ENCODE measurements around the gene GUK1.
A peak's percentile ranks its signal among the peaks of the same experiment; 100 is the strongest.

Gene GUK1

GRCh38 chr1:228150120-228150460, 10.0 kb downstream of the GUK1 start:
- peak overlapping the region; percentile 38 for H2AFZ ChIP-seq
- peak overlapping the region; percentile 37 for H3K9ac ChIP-seq
- H3K27me3 ChIP-seq (ENCODE audit: control insufficient read depth, insufficient read depth, low read length) = no peaks in the 10 kb centered on the region
- H3K4me2 ChIP-seq (ENCODE audit: low read length) = peak overlapping the region; percentile 70
- peak overlapping the region; percentile 91 for H3K27ac ChIP-seq
- peaks cover 6% of the 10 kb centered on the region for H3K4me1 ChIP-seq
- peak overlapping the region; percentile 41 for H3K4me3 ChIP-seq (ENCODE audit: low read depth, low read length)
- TF ChIP-seq CTCF (IDR thresholded peaks at IDR 0.05) = no peak
- peaks cover 23% of the 10 kb centered on the region for H3K79me2 ChIP-seq
- no peaks in the 10 kb centered on the region for H3K9me3 ChIP-seq (ENCODE audit: control insufficient read depth, low read length)
- no peaks in the 10 kb centered on the region for H3K36me3 ChIP-seq (ENCODE audit: control insufficient read depth, insufficient read depth, low read length)

- Histone ChIP-seq H3K4me3 (ENCODE audit: low read depth, low read length) (peak overlapping the region; percentile 26), H3K27me3 (ENCODE audit: control insufficient read depth, insufficient read depth, low read length) (no peaks in the 10 kb centered on the region), H2AFZ (peak overlapping the region; percentile 38), H3K4me1 (peaks cover 6% of the 10 kb centered on the region), H3K9ac (peak overlapping the region; percentile 37), H3K9me3 (ENCODE audit: control insufficient read depth, low read length) (no peaks in the 10 kb centered on the region), H3K79me2 (peaks cover 20% of the 10 kb centered on the region), H3K36me3 (ENCODE audit: control insufficient read depth, insufficient read depth, low read length) (no peaks in the 10 kb centered on the region), H3K4me2 (ENCODE audit: low read length) (peak overlapping the region; percentile 70), H3K27ac (peak overlapping the region; percentile 91)
- no peak for TF ChIP-seq CTCF (IDR thresholded peaks at IDR 0.05)
These were observed 10.5 kb downstream of the GUK1 start for GRCh38 chr1:228150461-228151179.

GRCh38 chr1:228151180-228151925, 11.3 kb downstream of the GUK1 start:
- no peak for TF ChIP-seq CTCF (IDR thresholded peaks at IDR 0.05)
- Histone ChIP-seq H2AFZ (no peak overlapping the region), H3K36me3 (ENCODE audit: control insufficient read depth, insufficient read depth, low read length) (no peaks in the 10 kb centered on the region), H3K4me3 (ENCODE audit: low read depth, low read length) (no peak overlapping the region), H3K9ac (no peak overlapping the region), H3K4me2 (ENCODE audit: low read length) (peak overlapping the region; percentile 70), H3K27ac (peak overlapping the region; percentile 91), H3K27me3 (ENCODE audit: control insufficient read depth, insufficient read depth, low read length) (no peaks in the 10 kb centered on the region), H3K4me1 (peaks cover 6% of the 10 kb centered on the region), H3K9me3 (ENCODE audit: control insufficient read depth, low read length) (no peaks in the 10 kb centered on the region), H3K79me2 (peaks cover 13% of the 10 kb centered on the region)

- Histone ChIP-seq H3K27ac (no peak overlapping the region), H3K4me2 (ENCODE audit: low read length) (no peak overlapping the region), H3K9me3 (ENCODE audit: control insufficient read depth, low read length) (no peaks in the 10 kb centered on the region), H3K4me3 (ENCODE audit: low read depth, low read length) (no peak overlapping the region), H3K36me3 (ENCODE audit: control insufficient read depth, insufficient read depth, low read length) (no peaks in the 10 kb centered on the region), H3K79me2 (peaks cover 8% of the 10 kb centered on the region), H3K4me1 (peaks cover 6% of the 10 kb centered on the region), H2AFZ (no peak overlapping the region), H3K9ac (no peak overlapping the region), H3K27me3 (ENCODE audit: control insufficient read depth, insufficient read depth, low read length) (no peaks in the 10 kb centered on the region)
- TF ChIP-seq CTCF (IDR thresholded peaks at IDR 0.05) = no peak
These were observed 12.2 kb downstream of the GUK1 start for GRCh38 chr1:228152097-228152917.

Measured in parathyroid adenoma (tissue), 2 donors.